Neuronal stem cell (in vitro differentiated cells): ENCODE measurements around the gene VGLL4.

ENCODE experiments used
- DNase-seq: peaks from one replicate; pipeline ENCODE4 v3.0.0-alpha.2; 2013; ENCODE audit warnings: low spot score
- H2AFZ ChIP-seq: one replicate; pipeline ENCODE4 v1.6.1; 2013; ENCODE audit warnings: mild to moderate bottlenecking, low read length, inconsistent platforms
- H2AK5ac ChIP-seq: 2 replicates; pipeline ENCODE4 v1.6.1; 2013; ENCODE audit warnings: low read depth, mild to moderate bottlenecking, inconsistent platforms, low read length, moderate library complexity, mixed read lengths
- H2BK120ac ChIP-seq: 2 replicates; pipeline ENCODE4 v1.6.1; 2013; ENCODE audit warnings: low read depth, mild to moderate bottlenecking, inconsistent platforms, low read length, moderate library complexity, mixed read lengths
- H2BK12ac ChIP-seq: one replicate; pipeline ENCODE4 v1.6.1; 2013; ENCODE audit warnings: low read length, inconsistent platforms
- H2BK15ac ChIP-seq: 2 replicates; pipeline ENCODE4 v1.6.1; 2013; ENCODE audit warnings: mild to moderate bottlenecking, low read length, inconsistent platforms, mixed read lengths
- H2BK5ac ChIP-seq: one replicate; pipeline ENCODE4 v1.6.1; 2013; ENCODE audit warnings: inconsistent platforms, mild to moderate bottlenecking, low read length, moderate library complexity
- H3K14ac ChIP-seq: one replicate; pipeline ENCODE4 v1.6.1; 2013; ENCODE audit warnings: low read length, inconsistent platforms
- H3K18ac ChIP-seq: 2 replicates; pipeline ENCODE4 v1.6.1; 2013; ENCODE audit warnings: low read length, inconsistent platforms
- H3K23ac ChIP-seq: 2 replicates; pipeline ENCODE4 v1.6.1; 2013; ENCODE audit warnings: low read depth, mild to moderate bottlenecking, mixed read lengths, low read length, inconsistent platforms; ENCODE audit not compliant: poor library complexity
- H3K27ac ChIP-seq: replicated peaks from 3 replicates; pipeline ENCODE4 v1.5.1; 2013; ENCODE audit warnings: low read length, inconsistent platforms
- H3K27me3 ChIP-seq, 3 experiments: 2 replicates each; pipeline ENCODE4 v1.6.1; 2013; ENCODE audit warnings: low read length in 3 of 3, mild to moderate bottlenecking in 2 of 3, inconsistent platforms in 1 of 3, low read depth in 1 of 3, mixed read lengths in 1 of 3, moderate library complexity in 1 of 3; ENCODE audit not compliant: control insufficient read depth in 3 of 3, insufficient read depth in 3 of 3
- H3K36me3 ChIP-seq, 2 donors: replicated peaks in 1 of 2; 2 replicates each; pipeline ENCODE4 v1.6.1; 2013; ENCODE audit warnings: low read length in 2 of 2; ENCODE audit not compliant: control insufficient read depth in 2 of 2, insufficient read depth in 2 of 2
- H3K4ac ChIP-seq: 2 replicates; pipeline ENCODE4 v1.6.1; 2013; ENCODE audit warnings: inconsistent platforms, mild to moderate bottlenecking, low read length, moderate library complexity
- H3K4me1 ChIP-seq, 2 donors: 1 replicate in 1 of 2; 2 replicates in 1 of 2; pipeline ENCODE4 v1.6.1; 2013; ENCODE audit warnings: low read length in 2 of 2, low read depth in 1 of 2; ENCODE audit not compliant: control insufficient read depth in 2 of 2, insufficient read depth in 1 of 2
- H3K4me2 ChIP-seq: one replicate; pipeline ENCODE4 v1.6.1; 2013; ENCODE audit warnings: mild to moderate bottlenecking, low read length, inconsistent platforms; ENCODE audit not compliant: insufficient read depth, poor library complexity, severe bottlenecking
- H3K4me3 ChIP-seq, 2 donors: 2 replicates each; pipeline ENCODE4 v1.5.1; 2013; ENCODE audit warnings: low read length in 2 of 2, mild to moderate bottlenecking in 2 of 2, inconsistent platforms in 1 of 2, moderate library complexity in 1 of 2
- H3K79me1 ChIP-seq: one replicate; pipeline ENCODE4 v1.6.1; 2013; ENCODE audit warnings: low read depth, mild to moderate bottlenecking, inconsistent platforms, low read length, moderate library complexity
- H3K9ac ChIP-seq: one replicate; pipeline ENCODE4 v1.6.1; 2013; ENCODE audit warnings: mild to moderate bottlenecking, low read depth, low read length, inconsistent platforms; ENCODE audit not compliant: poor library complexity
- H3K9me3 ChIP-seq, 2 donors: replicated peaks in 1 of 2; 2 replicates each; pipeline versions ENCODE3 to v1.6.1; 2013; ENCODE audit warnings: low read length in 2 of 2, mild to moderate bottlenecking in 2 of 2, inconsistent platforms in 1 of 2, low read depth in 1 of 2, mixed read lengths in 1 of 2, moderate library complexity in 1 of 2; ENCODE audit not compliant: control insufficient read depth in 2 of 2, insufficient read depth in 1 of 2
- H4K8ac ChIP-seq: one replicate; pipeline ENCODE4 v1.6.1; 2013; ENCODE audit warnings: low read depth, mild to moderate bottlenecking, inconsistent platforms, low read length, moderate library complexity
- H4K91ac ChIP-seq: one replicate; pipeline ENCODE4 v1.6.1; 2013; ENCODE audit warnings: low read length, low read depth, mild to moderate bottlenecking, inconsistent platforms; ENCODE audit not compliant: poor library complexity
- WGBS, 2 donors: extraction: QIAGEN DNeasy Blood & Tissue Kit; methylation state at CpG; one replicate each; pipeline ENCODE4 v1.1.7; 2013; ENCODE audit warnings: missing lambda C conversion rate in 2 of 2, mixed read lengths in 1 of 2; ENCODE audit not compliant: insufficient read length in 2 of 2, insufficient replicate concordance in 1 of 2; ENCODE audit errors: extremely low coverage in 2 of 2; 5-methylcytosine and 5-hydroxymethylcytosine counted together

VGLL4 gene

DNA sequence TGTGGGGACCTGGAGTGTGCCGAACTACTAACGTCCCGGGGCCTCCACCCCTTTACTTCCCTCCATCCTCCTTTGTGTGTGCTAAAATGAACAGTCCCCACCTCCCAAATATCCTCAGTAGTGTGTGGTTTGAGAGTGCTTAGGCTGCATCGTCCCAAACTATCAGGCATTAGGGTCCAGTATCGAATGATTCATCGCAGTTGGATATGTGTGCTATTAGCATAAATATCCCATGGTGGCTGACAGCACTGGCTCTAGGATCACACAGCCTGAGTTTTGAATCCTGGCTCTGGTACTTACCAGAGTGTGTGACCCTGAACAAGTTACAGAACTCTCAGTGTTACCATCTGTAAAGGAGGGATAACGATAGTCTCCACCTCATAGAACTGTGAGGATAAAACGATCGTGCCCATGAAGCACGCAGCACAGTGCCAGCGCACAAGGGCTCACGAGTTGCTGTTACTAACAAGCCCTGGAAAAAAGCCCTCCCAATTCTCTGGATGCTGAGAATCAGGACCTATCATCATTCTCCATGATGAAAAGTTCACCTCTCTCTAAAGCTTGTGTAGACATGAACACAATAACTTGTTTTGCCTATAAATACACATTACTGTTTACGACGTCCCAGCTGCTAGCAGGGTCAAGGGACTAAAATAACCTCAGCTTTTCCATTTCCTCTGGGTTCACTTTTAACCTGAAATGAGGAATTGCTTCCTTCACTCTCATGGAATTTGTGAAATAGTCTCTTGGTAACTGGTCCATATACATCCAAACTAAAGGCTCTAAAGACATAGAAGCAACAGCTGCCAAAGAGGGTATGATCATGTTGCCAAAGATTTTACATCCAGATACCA, 51.0 kb downstream of the VGLL4 start:
- peak overlapping the region; percentile 92 for H3K27ac ChIP-seq
- H3K4ac ChIP-seq: no peak overlapping the region
- H3K4me2 ChIP-seq: no peak overlapping the region
- no peak overlapping the region for H2AK5ac ChIP-seq
- peaks cover 4% of the 10 kb centered on the region for H3K79me1 ChIP-seq
- H3K14ac ChIP-seq: no peak overlapping the region
- peaks cover 0 to 9% of the 10 kb centered on the region in 2 donors for H3K9me3 ChIP-seq
- peaks cover 47 to 49% of the 10 kb centered on the region in 2 donors for H3K4me1 ChIP-seq
- no peak overlapping the region for H4K91ac ChIP-seq
- no peak overlapping the region for H2AFZ ChIP-seq
- H3K36me3 ChIP-seq: peaks cover 5 to 53% of the 10 kb centered on the region in 2 donors
- H3K9ac ChIP-seq: no peak overlapping the region
- H2BK5ac ChIP-seq: no peak overlapping the region
- no peak overlapping the region for H3K4me3 ChIP-seq
- H2BK12ac ChIP-seq: no peak overlapping the region
- no peak overlapping the region for H4K8ac ChIP-seq
- H3K18ac ChIP-seq: peak overlapping the region; percentile 67
- no peak overlapping the region for H2BK15ac ChIP-seq
- H2BK120ac ChIP-seq: no peak overlapping the region
- no peak for DNase-seq
- no peak overlapping the region for H3K23ac ChIP-seq
- H3K27me3 ChIP-seq: no peaks in the 10 kb centered on the region
- no CpG with 5 or more reads among the region's 14 CpGs for WGBS, 2 donors

DNA sequence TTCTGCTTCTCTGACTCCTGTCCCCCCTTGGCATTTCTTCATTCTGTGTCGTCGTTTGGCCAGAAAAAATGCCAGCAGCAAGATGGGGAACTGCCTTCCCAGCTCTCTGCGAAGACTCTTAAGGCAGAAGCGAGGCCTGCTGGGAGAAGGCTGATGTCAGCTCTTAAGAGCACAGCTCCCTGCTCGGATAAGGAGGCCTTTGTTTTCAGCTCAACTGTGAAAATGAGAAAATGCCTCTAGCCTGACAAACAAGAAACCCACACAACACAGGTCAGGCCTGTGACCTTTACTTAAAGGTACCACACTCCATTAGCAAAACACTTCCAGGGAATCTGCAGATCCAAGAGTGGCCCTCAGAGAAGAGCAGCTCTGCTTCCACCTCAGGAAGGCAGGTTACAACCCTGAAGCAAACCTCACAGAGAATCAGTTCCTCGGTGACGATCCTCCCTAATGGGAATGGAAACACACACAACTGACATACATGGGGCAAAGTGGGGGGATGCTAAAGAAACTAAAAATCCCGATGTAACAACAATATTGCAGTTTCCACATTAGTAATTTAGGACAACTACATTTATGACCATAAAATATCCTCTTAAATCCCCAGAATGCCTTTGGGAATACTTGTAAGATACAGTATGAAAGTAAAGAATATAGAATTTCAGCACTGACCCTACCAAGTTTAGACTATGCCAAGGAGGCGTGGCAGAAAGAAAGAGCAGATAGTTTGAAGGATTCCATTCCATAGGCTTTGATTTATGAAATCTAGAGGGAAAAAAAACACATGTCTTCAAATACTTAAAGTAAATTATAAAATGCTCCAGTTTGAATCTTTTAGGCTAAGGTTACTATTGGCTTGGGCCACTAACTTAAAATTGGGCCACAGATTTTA, 52.1 kb downstream of the VGLL4 start:
- H4K8ac ChIP-seq: no peak overlapping the region
- WGBS, 2 donors: no CpG with 5 or more reads among the region's 9 CpGs
- H3K4me2 ChIP-seq: peak overlapping the region; percentile 36
- H3K14ac ChIP-seq: no peak overlapping the region
- H2BK120ac ChIP-seq: no peak overlapping the region
- H3K79me1 ChIP-seq: peaks cover 6% of the 10 kb centered on the region
- H3K4ac ChIP-seq: no peak overlapping the region
- no peak overlapping the region for H2AK5ac ChIP-seq
- no peaks in the 10 kb centered on the region for H3K27me3 ChIP-seq
- no peak overlapping the region for H3K9ac ChIP-seq
- peak; percentile 90 for DNase-seq
- H3K23ac ChIP-seq: no peak overlapping the region
- H2BK15ac ChIP-seq: no peak overlapping the region
- H2BK5ac ChIP-seq: no peak overlapping the region
- H3K9me3 ChIP-seq: peaks cover 0 to 8% of the 10 kb centered on the region in 2 donors
- peaks cover 3 to 53% of the 10 kb centered on the region in 2 donors for H3K36me3 ChIP-seq
- H3K4me3 ChIP-seq: peak overlapping the region in 1 of 2 donors; percentile 5
- no peak overlapping the region for H2BK12ac ChIP-seq
- H3K27ac ChIP-seq: peak overlapping the region; percentile 92
- peak overlapping the region; percentile 23 for H2AFZ ChIP-seq
- no peak overlapping the region for H3K18ac ChIP-seq
- H3K4me1 ChIP-seq: peaks cover 47 to 49% of the 10 kb centered on the region in 2 donors
- H4K91ac ChIP-seq: no peak overlapping the region

DNA sequence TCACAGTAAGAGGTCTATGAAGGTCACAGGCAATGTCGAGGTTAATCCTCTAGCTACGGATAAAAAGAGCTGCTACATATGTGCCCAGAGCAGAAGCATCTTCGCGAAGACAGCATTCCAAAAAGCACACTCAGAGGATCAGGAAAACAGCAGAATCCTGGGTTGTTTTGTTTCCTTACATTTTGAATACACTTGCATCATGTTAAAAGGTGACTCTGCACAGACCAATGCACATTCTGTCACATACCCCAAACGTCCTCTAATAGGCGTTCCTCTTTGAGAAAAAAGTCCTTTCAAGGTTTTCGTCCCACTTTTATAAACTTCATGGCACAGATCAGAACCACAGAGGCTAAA, 52.7 kb downstream of the VGLL4 start:
- WGBS, 2 donors: no CpG with 5 or more reads among the region's 7 CpGs
- H3K23ac ChIP-seq: no peak overlapping the region
- no peak overlapping the region for H3K4ac ChIP-seq
- H3K27me3 ChIP-seq: no peaks in the 10 kb centered on the region
- no peak overlapping the region for H2BK15ac ChIP-seq
- no peak overlapping the region for H3K14ac ChIP-seq
- peaks cover 6% of the 10 kb centered on the region for H3K79me1 ChIP-seq
- peak overlapping the region; percentile 85 for H3K27ac ChIP-seq
- peak overlapping the region; percentile 36 for H3K4me2 ChIP-seq
- H4K8ac ChIP-seq: no peak overlapping the region
- H3K9me3 ChIP-seq: peaks cover 0 to 4% of the 10 kb centered on the region in 2 donors
- H2BK5ac ChIP-seq: no peak overlapping the region
- H3K36me3 ChIP-seq: peaks cover 3 to 53% of the 10 kb centered on the region in 2 donors
- H3K18ac ChIP-seq: no peak overlapping the region
- no peak overlapping the region for H2BK120ac ChIP-seq
- H2AFZ ChIP-seq: peak overlapping the region; percentile 23
- no peak overlapping the region for H2AK5ac ChIP-seq
- no peak overlapping the region for H4K91ac ChIP-seq
- H3K4me1 ChIP-seq: peaks cover 47 to 49% of the 10 kb centered on the region in 2 donors
- no peak overlapping the region for H3K9ac ChIP-seq
- peak overlapping the region in 1 of 2 donors; percentile 5 for H3K4me3 ChIP-seq
- no peak overlapping the region for H2BK12ac ChIP-seq
- DNase-seq: no peak

DNA sequence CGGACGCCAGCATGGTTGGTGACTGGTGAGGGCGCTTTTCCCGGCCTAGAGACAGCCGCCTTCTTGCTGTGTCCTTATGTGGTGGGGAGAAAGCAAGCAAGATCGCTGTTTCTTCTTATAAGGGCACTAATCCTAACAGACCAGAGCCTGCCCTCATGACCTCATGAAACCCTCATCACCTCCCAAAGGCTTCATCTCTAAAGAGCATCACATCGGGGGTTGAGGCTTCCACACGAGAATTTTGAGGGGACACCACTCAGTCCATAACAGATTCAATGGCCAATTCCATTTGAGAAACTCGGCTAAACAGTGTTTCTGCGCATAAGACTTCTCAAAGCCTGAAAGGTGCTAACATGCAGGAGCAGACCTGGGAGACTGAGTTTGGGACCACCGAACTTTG, 54.0 kb downstream of the VGLL4 start:
- Histone ChIP-seq H4K91ac (no peak overlapping the region), H2BK15ac (no peak overlapping the region), H2AFZ (no peak overlapping the region), H3K14ac (no peak overlapping the region), H3K79me1 (peaks cover 6% of the 10 kb centered on the region), H3K9me3 (peaks cover 0 to 2% of the 10 kb centered on the region in 2 donors), H3K4me2 (no peak overlapping the region), H3K18ac (no peak overlapping the region), H2AK5ac (no peak overlapping the region), H3K36me3 (peaks cover 3 to 54% of the 10 kb centered on the region in 2 donors), H3K4me1 (peaks cover 49 to 51% of the 10 kb centered on the region in 2 donors), H3K4ac (no peak overlapping the region), H3K4me3 (no peak overlapping the region), H2BK120ac (no peak overlapping the region), H3K23ac (no peak overlapping the region), H3K27me3 (no peaks in the 10 kb centered on the region), H2BK5ac (no peak overlapping the region), H3K27ac (no peak overlapping the region), H2BK12ac (no peak overlapping the region), H3K9ac (no peak overlapping the region), H4K8ac (no peak overlapping the region)
- WGBS, 2 donors: no CpG with 5 or more reads among the region's 11 CpGs
- DNase-seq: no peak
